ENCODE data around the gene OGT.

- no peak for TF ChIP-seq CTCF (conservative IDR thresholded peaks at IDR 0.05)
- TF ChIP-seq EZH2 (IDR thresholded peaks at IDR 0.05; ENCODE audit: low read depth), result no peak
Measured at GRCh38 chrX:71619193-71619592, 86.3 kb downstream of the OGT start.
